OCI-LY7 (cell line): ENCODE data around the gene RASAL3. TPM values are rescaled to one million over a fixed set of nuclear protein-coding genes. Genes with fewer than 3 reads are reported as not detected.

Source experiments
- BruUV-seq: library from RNA; stranded (reverse); fragments of 400-500 nt; replicated peaks from 2 replicates; lab custom pipeline; 2021; lab: Mats Ljungman, UMichigan
- CTCF ChIA-PET: fragments of 300-600 bp; sonication (Branson Sonifier 250); formaldehyde crosslinking; loops from one replicate; lab custom pipeline; 2022; ENCODE audit warnings: antibody characterized with exemption; ENCODE audit not compliant: unreplicated experiment; lab: Charles Lee
- POLR2A ChIA-PET: fragments of 300-600 bp; sonication (Branson Sonifier 250); formaldehyde crosslinking; loops from one replicate; lab custom pipeline; 2022; ENCODE audit warnings: antibody characterized with exemption; lab: Charles Lee
- DNase-seq: peaks from one replicate; pipeline ENCODE4 v3.0.0-alpha.2; 2015; ENCODE audit warnings: low spot score
- H2AFZ ChIP-seq: fragments of 200-600 bp; sonication (generic), shearing (Covaris generic); 2 replicates; pipeline ENCODE4 v1.6.1; 2014; ENCODE audit warnings: mild to moderate bottlenecking, antibody characterized with exemption, low read length, moderate library complexity
- H3K27ac ChIP-seq: fragments of 200-600 bp; sonication (generic); 2 replicates; pipeline ENCODE4 v1.5.1; 2014; ENCODE audit warnings: mixed run types, low read depth, mild to moderate bottlenecking, moderate library complexity, low read length, inconsistent platforms; ENCODE audit not compliant: poor library complexity, severe bottlenecking
- H3K36me3 ChIP-seq: fragments of 200-600 bp; sonication (generic); 2 replicates; pipeline ENCODE4 v1.6.1; 2014; ENCODE audit warnings: mild to moderate bottlenecking, antibody characterized with exemption, low read length, moderate library complexity, mixed read lengths; ENCODE audit not compliant: insufficient read depth
- H3K4me1 ChIP-seq: fragments of 200-600 bp; sonication (generic); 2 replicates; pipeline ENCODE4 v1.5.1; 2014; ENCODE audit warnings: mild to moderate bottlenecking, low read length; ENCODE audit not compliant: insufficient read depth, poor library complexity, severe bottlenecking
- H3K4me2 ChIP-seq: fragments of 200-600 bp; sonication (generic); 2 replicates; pipeline ENCODE4 v1.6.1; 2014; ENCODE audit warnings: mild to moderate bottlenecking, low read length
- H3K4me3 ChIP-seq: fragments of 200-600 bp; sonication (generic); 2 replicates; pipeline ENCODE4 v1.5.1; 2014; ENCODE audit warnings: mild to moderate bottlenecking, low read depth, low read length; ENCODE audit not compliant: poor library complexity, severe bottlenecking
- H3K79me2 ChIP-seq: fragments of 200-600 bp; sonication (generic); 2 replicates; pipeline ENCODE4 v1.6.1; 2016; ENCODE audit warnings: low read depth, mild to moderate bottlenecking, low read length, moderate library complexity, mixed read lengths; ENCODE audit not compliant: insufficient read depth
- H3K9me2 ChIP-seq: fragments of 200-600 bp; sonication (generic); 2 replicates; pipeline ENCODE4 v1.6.1; 2016; ENCODE audit warnings: mild to moderate bottlenecking, low read length, mixed read lengths; ENCODE audit not compliant: insufficient read depth
- H3K9me3 ChIP-seq: fragments of 200-600 bp; sonication (generic); 2 replicates; pipeline ENCODE4 v1.6.1; 2014; ENCODE audit warnings: mild to moderate bottlenecking, mixed run types, low read length, mixed read lengths
- H4K20me1 ChIP-seq: fragments of 200-600 bp; sonication (generic); 2 replicates; pipeline ENCODE4 v1.6.1; 2014; ENCODE audit warnings: mild to moderate bottlenecking, antibody characterized with exemption, low read length, moderate library complexity, mixed read lengths; ENCODE audit not compliant: insufficient read depth
- CTCF ChIP-seq: fragments of 200-600 bp; sonication (generic); conservative IDR thresholded peaks from 2 replicates; pipeline ENCODE4 v1.5.1; 2014; ENCODE audit warnings: mild to moderate bottlenecking, antibody characterized with exemption, low read length, moderate library complexity, mixed read lengths
- EZH2phosphoT487 ChIP-seq: fragments of 200-600 bp; sonication (generic); IDR thresholded peaks from 2 replicates; pipeline ENCODE4 v1.6.1; 2018; ENCODE audit warnings: low read depth, borderline replicate concordance, mild to moderate bottlenecking, mixed run types, antibody characterized with exemption, low read length, moderate library complexity, mixed read lengths
- intact Hi-C: fragments of 100-400 bp; cut with micrococcal nuclease; formaldehyde crosslinking; loops from one replicate; pipeline ENCODE4 v1.10.0; 2022; ENCODE audit not compliant: unreplicated experiment
- total RNA-seq, 2 experiments: library from RNA; depleted of rRNA in 1 of 2; stranded (reverse); fragments of >200 nt in 1 of 2; shearing (Covaris generic) in 1 of 2; gene quantifications; 2 replicates each; pipeline ENCODE4 v1.2.3, GENCODE V29; 2014 to 2022

RASAL3 gene
- total RNA-seq, 2 experiments from 2014 or later = 28.3 to 53.3 TPM

DNA sequence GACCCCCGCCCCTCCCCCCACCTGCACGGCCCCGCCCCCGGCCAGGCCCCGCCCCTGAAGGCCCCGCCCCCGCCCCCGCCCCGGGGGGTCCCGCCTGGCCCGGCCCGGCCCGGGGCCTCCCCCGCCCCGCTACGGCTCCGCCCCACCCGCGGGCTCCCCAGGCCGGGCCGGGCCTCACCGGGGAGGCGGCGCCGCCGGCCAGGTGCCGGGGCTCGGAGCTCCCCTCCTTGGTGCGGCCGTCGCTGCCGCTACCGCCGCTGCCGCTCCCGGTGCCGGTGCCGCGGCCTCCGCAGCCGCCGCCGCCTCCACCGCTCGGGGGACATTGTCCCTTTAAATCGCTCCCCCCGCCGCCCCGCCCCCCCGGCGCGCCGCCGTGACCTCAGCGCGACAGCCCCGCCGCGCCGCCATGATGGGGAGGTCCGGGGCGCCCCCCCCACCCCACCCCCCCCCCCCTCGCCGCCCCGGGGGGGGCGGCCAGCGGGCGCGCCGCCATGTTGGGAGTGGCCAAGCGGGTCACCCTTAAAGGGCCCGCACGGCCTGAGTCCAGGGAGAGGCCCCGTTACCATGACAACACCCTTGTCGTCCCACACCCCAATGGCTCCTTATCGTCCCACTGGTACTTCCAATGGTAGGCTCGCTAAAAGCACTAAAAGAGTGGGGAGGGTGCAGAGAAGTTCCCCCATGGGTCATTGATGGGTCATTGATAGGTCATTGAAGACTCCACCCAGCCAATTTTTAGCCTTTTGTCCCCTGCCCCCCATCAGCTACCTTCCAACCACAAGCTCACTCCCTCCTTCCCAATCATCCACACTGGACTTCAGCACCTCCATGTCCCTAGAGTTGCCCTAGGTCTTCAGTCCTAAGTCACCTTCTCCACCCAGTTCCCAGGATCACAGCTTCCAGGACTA, 14.5 kb downstream of the RASAL3 start, which contains the start of gene WIZ:
Gene WIZ, minus strand, starts transcription at position 337 of the 908 bp plus-strand sequence. CDS start 1,649 bp downstream, outside the sequence.
- H3K4me2 ChIP-seq = peak within 1 kb of the TSS; percentile 92
- DNase-seq = peak; percentile 74
- H3K36me3 ChIP-seq = peaks cover 28% of the 10 kb centered on the region
- H3K27ac ChIP-seq = no peak within 1 kb of the TSS
- BruUV-seq = no TSS peak
- H4K20me1 ChIP-seq = no peaks in the 10 kb centered on the region
- H3K4me1 ChIP-seq = peaks cover 9% of the 10 kb centered on the region
- peak within 1 kb of the TSS; percentile 68 for H3K4me3 ChIP-seq
- H2AFZ ChIP-seq = no peak within 1 kb of the TSS
- H3K79me2 ChIP-seq = no peaks in the 10 kb centered on the region
- H3K9me3 ChIP-seq = no peaks in the 10 kb centered on the region
- POLR2A ChIA-PET = no interaction called here
- CTCF ChIA-PET = no interaction called here
- H3K9me2 ChIP-seq = no peaks in the 10 kb centered on the region
- intact Hi-C loops = no loop called here
- TF ChIP-seq EZH2phosphoT487 (no peak), CTCF (no peak)

GRCh38 chr19:15448778-15449619, 15.3 kb downstream of the RASAL3 start:
- peak overlapping the region; percentile 68 for H3K4me3 ChIP-seq
- H2AFZ ChIP-seq = no peak overlapping the region
- intact Hi-C loops = no loop called here
- POLR2A ChIA-PET = no interaction called here
- TF ChIP-seq CTCF (no peak), EZH2phosphoT487 (no peak)
- H3K4me2 ChIP-seq = peak overlapping the region; percentile 92
- H4K20me1 ChIP-seq = no peaks in the 10 kb centered on the region
- H3K79me2 ChIP-seq = no peaks in the 10 kb centered on the region
- no TSS peak for BruUV-seq
- CTCF ChIA-PET = no interaction called here
- no peaks in the 10 kb centered on the region for H3K9me2 ChIP-seq
- H3K9me3 ChIP-seq = no peaks in the 10 kb centered on the region
- peaks cover 19% of the 10 kb centered on the region for H3K36me3 ChIP-seq
- no peak overlapping the region for H3K27ac ChIP-seq
- peak; percentile 27 for DNase-seq
- H3K4me1 ChIP-seq = peaks cover 9% of the 10 kb centered on the region
